ENCODE measurements around the gene MCCD1.

MCCD1 gene

GRCh38 chr6:31528307-31528777, 420 bp upstream of the MCCD1 start:
- H3K27me3 ChIP-seq (replicated peaks) = no peaks in the 10 kb centered on the region
- H3K4me3 ChIP-seq (ENCODE audit: low read depth, low read length) = no peak overlapping the region
- in situ Hi-C loops (cut with HindIII; ENCODE audit: low pct_ligation_motif_present, low sequenced_read_pairs) = no loop called here
- peaks cover 37% of the 10 kb centered on the region for H3K36me3 ChIP-seq (replicated peaks)
- TF ChIP-seq CTCF (IDR thresholded peaks at IDR 0.05; ENCODE audit: low read depth, low read length, missing control alignments) = no peak
- DNase-seq = no peak
- H3K27ac ChIP-seq = no peak overlapping the region

GRCh38 chr6:31529329-31530150, 778 bp downstream of the MCCD1 start:
- H3K27me3 ChIP-seq (replicated peaks) = no peaks in the 10 kb centered on the region
- peaks cover 49% of the 10 kb centered on the region for H3K36me3 ChIP-seq (replicated peaks)
- no peak overlapping the region for H3K27ac ChIP-seq
- no peak overlapping the region for H3K4me3 ChIP-seq (ENCODE audit: low read depth, low read length)
- in situ Hi-C loops (cut with HindIII; ENCODE audit: low pct_ligation_motif_present, low sequenced_read_pairs) = no loop called here
- no peak for TF ChIP-seq CTCF (IDR thresholded peaks at IDR 0.05; ENCODE audit: low read depth, low read length, missing control alignments)
- no peak for DNase-seq

GRCh38 chr6:31530659-31531058, 1.9 kb downstream of the MCCD1 start:
- no peak for DNase-seq
- H3K27ac ChIP-seq = no peak overlapping the region
- no peaks in the 10 kb centered on the region for H3K27me3 ChIP-seq (replicated peaks)
- H3K36me3 ChIP-seq (replicated peaks) = peaks cover 60% of the 10 kb centered on the region
- in situ Hi-C loops (cut with HindIII; ENCODE audit: low pct_ligation_motif_present, low sequenced_read_pairs) = no loop called here
- no peak for TF ChIP-seq CTCF (IDR thresholded peaks at IDR 0.05; ENCODE audit: low read depth, low read length, missing control alignments)
- H3K4me3 ChIP-seq (ENCODE audit: low read depth, low read length) = no peak overlapping the region

GRCh38 chr6:31531162-31531561, 2.4 kb downstream of the MCCD1 start:
- DNase-seq = no peak
- in situ Hi-C loops (cut with HindIII; ENCODE audit: low pct_ligation_motif_present, low sequenced_read_pairs) = no loop called here
- TF ChIP-seq CTCF (IDR thresholded peaks at IDR 0.05; ENCODE audit: low read depth, low read length, missing control alignments) = no peak
- Histone ChIP-seq H3K36me3 (replicated peaks) (peaks cover 65% of the 10 kb centered on the region), H3K27me3 (replicated peaks) (no peaks in the 10 kb centered on the region), H3K27ac (no peak overlapping the region), H3K4me3 (ENCODE audit: low read depth, low read length) (no peak overlapping the region)

- DNase-seq = no peak
- Histone ChIP-seq H3K27ac (no peak overlapping the region), H3K27me3 (replicated peaks) (no peaks in the 10 kb centered on the region), H3K36me3 (replicated peaks) (peaks cover 74% of the 10 kb centered on the region), H3K4me3 (ENCODE audit: low read depth, low read length) (no peak overlapping the region)
- in situ Hi-C loops (cut with HindIII; ENCODE audit: low pct_ligation_motif_present, low sequenced_read_pairs) = no loop called here
- TF ChIP-seq CTCF (IDR thresholded peaks at IDR 0.05; ENCODE audit: low read depth, low read length, missing control alignments) = no peak
Measured at GRCh38 chr6:31531771-31532643, 3.2 kb downstream of the MCCD1 start.

Measured in brain microvascular endothelial cell (primary cell).